SK-N-MC (cell line): Measurements from ENCODE around the gene POU2AF2.

Source experiments
- EZH2 ChIP-seq: fragments of 200-600 bp; sonication (generic); IDR thresholded peaks from one replicate; pipeline ENCODE4 v1.6.1; 2017; ENCODE audit warnings: antibody characterized with exemption
- FOXP2 ChIP-seq: optimal IDR thresholded peaks from 2 replicates; pipeline ENCODE3; 2011; ENCODE audit warnings: mild to moderate bottlenecking, moderate library complexity; ENCODE audit not compliant: insufficient read depth; ENCODE audit errors: extremely low read length, control extremely low read depth
- POLR2AphosphoS5 ChIP-seq: IDR thresholded peaks from 2 replicates; pipeline ENCODE4 v1.6.1; 2012; ENCODE audit warnings: mild to moderate bottlenecking, low read depth, low read length, borderline replicate concordance

DNA sequence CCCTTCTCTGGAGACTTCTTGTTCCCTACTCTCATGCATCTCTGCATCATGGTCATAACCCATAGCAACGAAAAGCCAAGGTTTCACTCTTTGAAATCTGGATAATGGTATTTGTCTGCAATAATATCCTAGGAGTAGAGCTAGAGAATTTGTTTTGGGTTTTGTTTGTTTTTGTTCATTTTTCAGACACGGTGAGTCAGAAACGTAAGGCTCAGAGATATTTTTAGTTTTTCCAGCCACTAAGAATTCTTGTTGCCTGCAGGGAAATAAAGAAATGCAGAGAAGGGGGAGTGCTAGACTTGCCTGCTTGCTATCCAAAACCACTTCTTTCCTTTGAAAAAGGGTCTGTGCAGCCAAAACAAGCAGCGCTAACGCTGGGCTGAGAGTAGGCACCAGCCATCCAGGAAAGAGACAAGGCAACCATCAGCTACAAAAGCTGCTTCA lies 78.8 kb downstream of the POU2AF2 start:
- TF ChIP-seq EZH2 (no peak), POLR2AphosphoS5 (no peak), FOXP2 (no peak)
